ENCODE results near the gene CRAMP1.

CRAMP1 gene

GRCh38 chr16:1601489-1601888, 10.7 kb upstream of the CRAMP1 start:
- DNase-seq (ENCODE audit: low read depth): no peak

GRCh38 chr16:1602285-1602684, 9.9 kb upstream of the CRAMP1 start:
- no peak for DNase-seq (ENCODE audit: low read depth)

- no peak for DNase-seq (ENCODE audit: low read depth)
These were observed 5.4 kb upstream of the CRAMP1 start for GRCh38 chr16:1606774-1607173.

GRCh38 chr16:1607971-1608370, 4.2 kb upstream of the CRAMP1 start:
- no peak for DNase-seq (ENCODE audit: low read depth)

DNA sequence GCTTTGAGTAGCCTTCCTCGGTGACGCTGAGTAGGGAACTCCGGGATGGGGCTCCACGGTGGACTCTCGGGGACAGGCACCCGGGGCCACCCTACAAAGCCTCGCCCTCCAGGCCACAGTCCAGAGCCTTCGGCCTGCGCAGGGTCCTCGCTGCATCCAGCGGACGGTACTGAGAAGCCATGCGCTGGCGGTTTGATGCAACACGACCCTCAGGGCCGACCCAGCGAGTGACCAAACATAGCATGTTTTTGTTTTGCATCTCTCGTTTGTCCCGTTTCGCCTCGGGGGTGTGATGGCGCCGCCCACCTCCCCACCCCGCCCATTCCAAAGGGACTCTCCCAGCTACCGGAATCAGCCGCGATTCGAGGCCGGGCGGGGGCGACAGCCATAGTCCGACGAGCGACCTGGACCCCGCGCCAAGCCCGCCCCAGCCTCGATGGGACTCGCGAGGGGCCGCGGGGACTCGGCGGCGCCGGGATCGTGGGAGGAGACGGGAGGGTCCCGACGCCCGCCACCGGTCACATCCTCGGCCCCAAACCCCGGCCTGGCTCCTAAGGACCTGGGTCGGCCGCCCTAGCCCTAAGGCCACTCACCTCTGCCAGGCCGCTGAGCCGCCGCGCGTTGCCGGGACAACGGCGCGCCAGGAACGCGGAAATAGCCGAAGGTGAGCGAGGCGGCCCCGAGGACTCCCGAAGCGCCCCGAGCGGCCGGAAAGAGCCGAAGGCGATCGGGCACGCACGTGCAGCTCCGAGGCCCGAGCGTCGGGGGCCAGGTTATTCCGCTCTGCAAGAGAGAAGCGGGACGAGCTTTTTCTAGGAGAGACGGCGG, 1.9 kb upstream of the CRAMP1 start:
- DNase-seq (ENCODE audit: low read depth): peak; percentile 85

GRCh38 chr16:1610899-1611632, 1.1 kb upstream of the CRAMP1 start:
- no peak for DNase-seq (ENCODE audit: low read depth)

GRCh38 chr16:1613211-1613622, 1.1 kb downstream of the CRAMP1 start:
- no peak for DNase-seq (ENCODE audit: low read depth)

DNA sequence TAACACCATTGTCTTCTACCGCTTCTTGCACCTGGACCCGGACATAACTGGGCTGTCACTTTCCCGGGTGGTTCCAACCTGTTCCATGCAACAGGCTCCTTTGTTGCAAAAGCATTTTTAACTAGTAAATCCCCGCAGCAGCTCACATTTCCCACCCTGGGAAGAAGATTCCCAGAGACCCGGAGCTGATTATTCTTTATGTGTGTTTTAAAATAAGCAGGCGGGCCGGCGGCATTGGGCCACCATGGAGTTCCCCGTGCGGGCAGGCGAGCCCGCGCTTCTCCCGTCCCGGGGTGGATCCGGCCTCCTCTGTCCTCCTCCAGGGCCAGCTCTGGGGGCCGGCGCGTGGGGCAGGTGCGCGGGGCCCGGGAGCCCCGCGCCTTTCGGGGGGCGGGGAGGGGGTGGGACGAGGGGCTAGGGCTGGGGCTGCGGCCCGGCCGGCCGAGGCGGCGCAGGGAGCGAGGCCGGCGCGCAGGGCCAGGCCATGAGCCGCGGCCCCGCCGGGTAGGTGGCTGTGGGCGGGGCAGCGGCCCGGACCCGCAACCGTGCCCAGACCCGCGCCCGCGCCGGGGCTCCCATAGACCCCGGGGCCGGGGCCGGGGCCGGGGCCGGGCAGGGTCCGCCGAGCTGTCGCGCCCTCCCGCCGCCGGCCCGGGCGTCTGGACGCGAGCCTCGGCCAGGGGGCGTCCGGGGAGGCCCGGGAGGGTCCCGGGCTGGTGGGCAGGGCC, 1.7 kb downstream of the CRAMP1 start:
- DNase-seq (ENCODE audit: low read depth): no peak

DNA sequence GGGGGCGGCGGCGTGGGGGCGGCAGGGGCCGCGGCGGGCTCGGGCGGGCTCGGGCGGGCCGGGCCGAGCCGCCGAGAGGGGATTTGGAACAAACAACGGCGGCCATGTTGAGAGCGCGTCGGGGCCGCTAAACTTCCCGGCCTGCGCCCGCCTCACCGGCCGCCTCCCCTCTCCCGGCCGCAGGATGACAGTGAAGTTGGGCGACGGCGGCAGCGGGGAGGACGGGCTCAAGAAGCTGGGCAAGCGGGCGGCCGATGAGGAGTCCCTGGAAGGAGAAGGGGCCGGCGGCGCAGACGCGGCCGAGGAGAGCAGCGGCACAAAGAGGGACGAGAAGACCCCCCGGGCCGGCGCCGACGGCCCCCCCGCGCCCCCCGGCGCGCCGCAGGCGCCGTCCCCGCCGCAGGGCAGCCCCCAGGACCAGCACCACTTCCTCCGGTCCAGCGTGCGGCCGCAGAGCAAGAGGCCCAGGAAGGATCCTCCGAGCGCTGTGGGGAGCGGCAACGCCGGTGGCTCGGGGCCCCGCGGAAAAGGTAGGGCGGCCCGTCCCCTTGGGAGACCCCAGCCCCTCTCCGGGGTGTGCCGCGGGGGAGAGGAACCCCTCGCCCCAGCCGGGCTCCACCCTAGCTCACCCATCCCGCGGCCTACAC, 2.4 kb downstream of the CRAMP1 start:
- DNase-seq (ENCODE audit: low read depth): no peak

- DNase-seq (ENCODE audit: low read depth): no peak
These were observed 3.6 kb downstream of the CRAMP1 start for GRCh38 chr16:1615761-1616160.

DNA sequence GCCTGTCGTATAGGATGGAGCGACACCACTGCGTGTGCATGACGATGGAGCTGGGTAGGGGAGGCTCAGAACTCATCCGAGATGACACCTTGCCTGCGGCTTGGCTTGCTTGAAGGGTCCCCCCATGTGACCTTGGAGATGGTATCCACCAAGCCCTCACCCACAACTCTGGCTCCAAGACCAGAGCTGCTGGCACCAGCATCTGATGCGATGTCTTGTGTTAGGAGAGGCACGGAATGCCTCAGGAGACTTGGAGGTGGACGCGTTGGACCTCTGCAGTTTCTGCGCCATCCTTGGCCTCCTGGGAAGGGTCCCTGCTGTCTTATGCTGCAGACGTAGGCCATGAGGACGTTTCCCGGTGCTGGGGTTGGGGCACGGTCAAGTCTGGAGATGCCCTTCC, 7.8 kb downstream of the CRAMP1 start:
- no peak for DNase-seq (ENCODE audit: low read depth)

- DNase-seq (ENCODE audit: low read depth): no peak
These were observed 8.2 kb downstream of the CRAMP1 start for GRCh38 chr16:1620391-1620790.

- DNase-seq (ENCODE audit: low read depth): no peak
These were observed 9.7 kb downstream of the CRAMP1 start for GRCh38 chr16:1621851-1622250.

DNA sequence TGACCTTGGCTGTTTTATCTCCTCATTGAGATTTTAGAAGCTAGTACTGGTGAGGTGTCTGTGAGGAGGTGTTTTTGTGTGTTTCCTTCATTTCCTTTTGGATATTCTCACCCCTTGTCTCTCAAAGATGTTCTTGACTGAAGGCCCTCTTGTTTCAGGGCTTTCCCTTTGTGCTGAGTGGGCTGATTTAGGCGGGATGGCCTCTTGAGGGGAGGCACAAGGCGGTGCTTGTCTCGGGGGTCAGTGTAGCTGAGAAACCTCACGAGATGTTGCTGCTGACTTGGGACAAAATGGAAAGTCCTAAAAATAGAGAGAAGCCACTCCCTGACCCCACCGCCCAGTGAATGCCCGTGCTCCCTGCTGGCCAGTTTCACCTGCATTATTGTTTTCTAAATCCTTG, 14.2 kb downstream of the CRAMP1 start:
- DNase-seq (ENCODE audit: low read depth): no peak

DNA sequence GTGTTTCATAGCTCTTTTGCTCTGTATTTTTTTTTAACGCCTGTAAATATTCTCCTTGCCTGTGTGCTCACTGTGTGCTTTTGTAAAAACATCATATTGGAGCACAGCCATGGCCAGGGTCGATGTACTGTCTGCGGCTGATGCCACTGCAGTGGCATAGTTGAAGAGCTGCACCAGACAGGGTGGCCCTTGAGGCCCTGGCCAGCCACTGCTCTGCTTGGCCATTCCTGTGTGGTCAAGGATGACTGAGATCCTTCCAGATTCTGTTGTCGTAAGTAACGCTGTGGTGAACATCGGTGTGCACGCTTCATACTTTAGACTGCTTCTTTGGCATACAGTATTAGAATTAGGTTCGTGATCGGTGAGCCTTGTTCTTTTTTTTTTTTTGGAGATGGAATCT, 14.6 kb downstream of the CRAMP1 start:
- DNase-seq (ENCODE audit: low read depth): no peak

GRCh38 chr16:1630450-1631213, 18.5 kb downstream of the CRAMP1 start:
- DNase-seq (ENCODE audit: low read depth): no peak

GRCh38 chr16:1631230-1631629, 19.1 kb downstream of the CRAMP1 start:
- no peak for DNase-seq (ENCODE audit: low read depth)

DNA sequence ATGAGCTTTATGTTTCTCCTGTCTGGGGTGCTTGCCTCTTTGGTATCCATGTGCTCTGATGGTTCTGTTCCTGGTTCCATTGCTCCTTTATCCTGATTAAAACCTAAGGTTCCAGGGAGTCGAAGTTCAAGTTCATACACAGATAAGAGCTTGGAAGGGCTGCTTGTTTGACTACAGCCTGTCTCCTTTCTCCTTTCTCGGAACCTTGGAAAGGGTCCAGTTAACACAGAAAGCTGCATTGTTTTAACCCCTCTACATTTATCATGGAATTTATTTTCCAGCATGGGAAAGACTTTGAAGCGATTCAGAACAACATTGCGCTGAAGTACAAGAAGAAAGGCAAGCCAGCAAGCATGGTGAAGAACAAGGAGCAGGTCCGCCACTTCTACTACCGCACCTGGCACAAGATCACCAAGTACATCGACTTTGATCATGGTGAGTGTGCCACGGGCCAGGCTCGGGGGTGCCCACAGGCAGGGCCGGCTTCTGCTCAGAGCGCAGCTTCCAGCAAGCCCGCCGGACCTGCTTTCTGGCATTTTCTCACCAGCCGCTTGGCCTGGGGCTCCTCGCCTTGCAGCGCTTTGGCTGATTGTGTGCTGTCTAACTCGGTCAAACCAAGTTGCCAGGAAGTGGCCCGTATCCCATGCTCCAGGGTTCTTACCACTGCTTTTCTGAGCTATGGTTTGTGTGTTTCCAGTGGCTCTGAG, 19.9 kb downstream of the CRAMP1 start:
- DNase-seq (ENCODE audit: low read depth): no peak

DNA sequence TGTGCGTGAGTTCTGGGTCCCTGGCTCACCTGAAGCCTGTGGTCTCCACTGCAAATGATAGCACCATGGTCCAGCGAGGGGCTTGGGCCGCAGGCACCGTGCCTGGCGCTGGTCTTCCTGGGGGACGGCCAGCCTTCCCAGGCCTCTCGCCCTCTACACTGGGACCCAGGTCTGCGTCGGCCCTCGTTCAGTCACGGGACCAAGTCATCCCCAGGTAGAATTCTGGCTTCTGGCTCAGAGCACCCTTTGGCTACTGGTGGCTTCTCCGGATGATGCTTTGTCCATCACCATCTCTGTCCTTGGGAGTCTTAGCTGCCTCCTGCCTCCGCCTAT, 20.4 kb downstream of the CRAMP1 start:
- DNase-seq (ENCODE audit: low read depth): no peak

GRCh38 chr16:1633310-1633709, 21.1 kb downstream of the CRAMP1 start:
- no peak for DNase-seq (ENCODE audit: low read depth)

DNA sequence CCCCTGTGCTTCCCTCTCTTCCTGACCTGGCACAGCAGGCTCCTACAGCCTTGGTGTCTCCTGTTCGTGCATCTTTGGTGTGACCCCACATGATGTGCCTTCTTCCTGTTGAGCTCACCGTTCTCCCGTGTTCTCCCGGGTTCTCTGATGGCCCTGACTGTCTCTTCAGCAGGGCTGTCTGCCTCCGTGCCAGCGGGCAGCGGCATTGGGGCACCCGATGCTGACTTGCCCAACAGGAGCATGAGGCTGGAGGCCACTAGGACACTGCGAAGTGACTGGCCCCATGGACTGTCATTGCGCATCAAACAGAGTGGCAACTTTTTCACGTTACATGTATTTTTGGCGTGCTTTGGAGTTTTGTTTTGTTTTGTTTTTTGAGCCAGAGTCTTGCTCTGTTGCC, 22.4 kb downstream of the CRAMP1 start:
- DNase-seq (ENCODE audit: low read depth): no peak
